Left renal cortex interstitium (tissue), 4 donors: ENCODE measurements around the gene TBX15. TPM values are rescaled to one million over a fixed set of nuclear protein-coding genes. Genes with fewer than 3 reads are reported as not detected.

Experiments used
- DNase-seq, 4 donors: peaks; one replicate each; pipeline ENCODE4 v3.0.0-alpha.2; 2013; ENCODE audit warnings: low read depth in 4 of 4, low spot score in 2 of 4, missing footprints in 1 of 4
- polyA plus RNA-seq, 4 donors: library from polyadenylated mRNA; unstranded; fragments of 120-200 nt; gene quantifications; one replicate each; pipeline ENCODE4 v1.2.1, GENCODE V29; 2013; ENCODE audit not compliant: insufficient read length in 4 of 4

Gene TBX15
- polyA plus RNA-seq, 4 donors, result 0.26 to 0.34 (median 0.30) TPM

- DNase-seq, result no peak
These were observed 87.3 kb downstream of the TBX15 start for GRCh38 chr1:118900643-118901440.

DNA sequence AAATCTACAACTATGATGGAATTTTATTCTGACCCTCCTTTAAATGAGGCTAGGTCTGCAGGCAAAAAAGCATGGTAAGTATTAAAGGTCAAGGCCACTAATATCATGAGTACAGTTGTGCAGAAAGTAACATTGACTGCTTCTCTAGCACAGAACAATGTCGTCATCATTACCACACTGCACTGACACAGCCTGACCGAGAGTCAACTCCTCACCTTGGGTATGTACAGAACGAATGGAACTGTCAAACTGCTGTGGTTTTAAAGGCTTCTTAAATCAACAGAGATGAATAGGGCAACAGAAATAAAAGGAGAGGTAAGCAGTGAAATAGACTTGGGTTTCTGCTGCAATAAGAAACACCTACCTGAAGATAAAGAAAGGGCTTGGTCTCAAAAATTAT, 88.8 kb downstream of the TBX15 start:
- no peak for DNase-seq

GRCh38 chr1:118898712-118899111, 89.4 kb downstream of the TBX15 start:
- DNase-seq, result no peak

DNA sequence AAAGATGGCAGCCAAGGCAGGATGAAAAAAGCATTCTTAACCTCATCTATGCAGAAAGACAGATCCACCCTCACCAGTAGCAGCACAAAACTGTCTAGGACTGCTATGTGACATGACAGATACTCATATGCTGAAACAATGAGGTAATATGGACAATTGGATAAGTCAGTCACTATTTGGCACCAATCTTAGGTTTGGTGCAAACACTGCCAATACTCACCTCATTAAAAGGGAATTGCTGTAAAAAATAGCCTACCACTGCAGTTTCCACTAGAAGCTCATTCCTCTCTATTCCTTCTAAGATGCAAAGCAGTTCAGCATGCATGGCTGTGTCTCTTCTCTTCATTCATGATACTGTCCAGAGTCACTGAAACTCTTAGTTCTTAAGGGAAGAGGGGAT, 91.7 kb downstream of the TBX15 start:
- no peak for DNase-seq

DNA sequence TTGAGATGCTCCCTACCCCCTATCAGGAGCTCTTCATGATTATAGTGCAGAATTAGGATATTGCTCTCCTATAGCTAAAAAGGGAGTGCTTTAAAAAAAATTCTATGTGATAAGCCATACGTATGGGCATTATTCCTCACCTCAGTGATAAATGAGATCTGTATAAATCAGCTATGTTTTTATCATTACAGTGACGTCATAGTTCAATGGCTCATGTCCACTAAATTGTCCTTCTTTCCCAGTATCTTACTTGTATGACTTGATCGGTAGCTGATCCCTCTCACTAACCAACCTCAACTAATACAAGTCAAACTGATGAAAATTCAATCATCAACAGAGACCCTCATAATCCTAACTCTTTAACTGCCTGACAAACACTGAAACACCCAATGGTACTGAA, 93.3 kb downstream of the TBX15 start:
- no peak for DNase-seq

DNA sequence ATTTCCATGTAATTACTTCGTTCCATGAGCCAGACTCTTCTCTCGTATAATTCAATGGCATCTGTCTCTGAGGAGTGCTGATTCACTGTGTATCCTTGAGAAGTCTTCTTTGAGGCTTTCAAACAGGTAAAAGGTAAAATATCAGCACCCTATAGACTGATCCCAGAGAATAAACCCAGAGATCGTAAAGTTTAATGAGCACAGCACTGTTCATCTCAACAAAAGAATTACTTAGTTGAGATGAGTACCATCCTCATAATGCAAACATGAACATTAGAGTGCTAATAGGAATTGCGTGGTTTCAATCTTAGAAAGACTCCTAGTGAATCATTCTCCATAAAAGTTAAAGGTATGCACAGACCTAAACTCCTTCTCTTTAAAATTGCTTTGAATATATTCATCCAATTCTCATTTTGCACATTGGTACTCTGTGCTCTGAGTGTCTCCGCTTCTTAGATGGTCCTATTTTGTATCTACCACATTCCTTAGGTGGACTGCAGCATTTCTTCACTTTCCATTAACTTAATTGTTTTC, 97.2 kb downstream of the TBX15 start:
- no peak for DNase-seq

DNA sequence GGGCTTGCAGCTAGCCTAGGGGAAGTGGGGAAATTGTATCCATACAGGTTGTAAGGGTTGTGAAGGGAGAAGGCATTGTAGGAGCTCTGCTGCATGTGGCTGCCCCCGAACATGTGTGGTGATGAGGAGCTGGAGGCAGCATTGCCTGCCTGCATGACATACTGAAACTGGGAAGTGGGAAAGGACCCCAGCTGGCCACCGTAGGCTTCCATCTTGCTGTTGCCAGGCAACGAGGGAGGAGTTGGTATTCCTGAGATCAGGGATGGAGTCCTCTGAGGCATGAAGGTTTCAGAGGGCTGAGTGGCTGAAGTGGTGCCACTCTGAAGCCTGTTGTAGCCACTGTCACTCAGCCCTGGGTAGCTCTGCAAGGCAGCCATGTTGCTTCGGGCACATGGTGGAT, 103.2 kb downstream of the TBX15 start:
- DNase-seq, result no peak

GRCh38 chr1:118881751-118882150, 106.4 kb downstream of the TBX15 start:
- no peak for DNase-seq

DNA sequence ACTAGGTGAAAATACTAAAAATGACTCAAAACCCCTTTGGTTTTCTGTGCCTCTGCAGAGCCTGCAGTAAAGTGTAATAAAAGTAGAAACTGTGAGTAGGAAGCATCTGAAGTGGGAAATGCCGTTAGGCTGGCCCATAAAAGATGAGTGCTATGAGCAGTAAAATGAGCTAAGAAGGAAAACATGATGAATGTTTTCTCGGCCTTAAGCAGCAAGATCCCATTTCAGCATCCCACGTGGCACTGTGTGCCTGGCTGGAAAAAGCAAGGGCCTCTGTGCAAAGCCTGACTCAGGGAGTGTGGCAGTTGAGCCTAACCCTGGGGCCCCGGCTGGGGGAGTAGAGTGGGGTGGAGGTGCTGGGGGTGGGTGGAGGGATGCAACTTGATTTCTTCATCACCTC, 109.5 kb downstream of the TBX15 start:
- no peak for DNase-seq

GRCh38 chr1:118877668-118878396, 110.3 kb downstream of the TBX15 start:
- no peak for DNase-seq

GRCh38 chr1:118871582-118872171, 116.5 kb downstream of the TBX15 start:
- DNase-seq, result no peak

DNA sequence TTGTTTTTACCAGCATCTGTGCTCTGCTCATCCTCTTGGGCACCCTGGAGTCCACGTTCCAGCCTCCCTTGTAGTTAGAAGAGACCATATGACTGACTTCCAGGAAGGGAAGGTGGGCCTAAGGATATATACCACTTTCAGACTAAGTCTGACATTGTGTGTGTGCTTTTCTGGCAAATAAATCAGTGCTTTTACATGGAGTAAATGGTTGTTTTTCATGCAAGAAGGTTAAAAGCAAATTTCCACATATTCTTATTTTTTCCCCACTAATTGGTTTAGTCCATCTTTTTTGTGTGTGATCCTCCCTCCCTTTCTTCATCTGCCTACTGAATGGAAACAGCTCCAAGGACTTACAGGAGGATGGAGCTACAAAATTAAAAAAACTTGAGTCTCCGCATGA, 119.8 kb downstream of the TBX15 start:
- DNase-seq, result no peak

DNA sequence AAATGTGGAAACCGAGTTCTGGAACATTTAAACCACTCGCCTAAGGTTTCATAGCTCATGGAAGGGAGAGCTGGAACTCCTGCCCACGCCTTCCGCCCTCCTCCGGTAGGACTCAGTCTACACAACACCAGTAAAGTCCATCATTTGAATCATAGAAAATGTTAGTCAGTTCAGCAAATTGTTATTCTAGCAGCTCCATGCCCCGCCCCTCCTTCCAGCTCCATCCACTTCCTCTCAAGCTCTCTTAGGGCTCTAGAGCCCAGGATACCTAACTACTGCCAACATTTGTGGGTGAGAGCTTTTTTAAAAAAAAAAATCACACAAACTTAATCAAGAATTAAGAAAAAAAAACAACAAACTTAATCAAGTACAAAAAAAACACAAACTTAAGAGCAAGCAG, 121.8 kb downstream of the TBX15 start:
- no peak for DNase-seq

DNA sequence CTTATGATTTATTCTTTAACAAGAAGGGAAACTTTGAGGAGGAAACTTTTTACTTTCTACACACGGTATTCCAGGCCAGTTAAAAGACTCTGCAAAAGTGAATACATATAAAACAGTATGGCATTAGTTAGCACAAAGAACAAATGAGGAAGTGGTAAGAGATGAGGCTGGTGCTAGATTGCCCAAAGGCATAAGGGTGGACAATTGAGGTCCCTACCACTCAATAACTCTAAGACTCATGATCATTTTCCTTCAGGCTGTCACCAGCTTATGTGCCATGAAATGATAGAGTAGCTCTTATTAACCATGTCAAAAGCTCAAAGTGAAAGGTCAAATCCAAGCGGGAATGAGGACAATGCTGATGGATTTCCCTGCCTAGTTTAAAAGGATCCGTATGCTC, 124.5 kb downstream of the TBX15 start:
- no peak for DNase-seq

DNA sequence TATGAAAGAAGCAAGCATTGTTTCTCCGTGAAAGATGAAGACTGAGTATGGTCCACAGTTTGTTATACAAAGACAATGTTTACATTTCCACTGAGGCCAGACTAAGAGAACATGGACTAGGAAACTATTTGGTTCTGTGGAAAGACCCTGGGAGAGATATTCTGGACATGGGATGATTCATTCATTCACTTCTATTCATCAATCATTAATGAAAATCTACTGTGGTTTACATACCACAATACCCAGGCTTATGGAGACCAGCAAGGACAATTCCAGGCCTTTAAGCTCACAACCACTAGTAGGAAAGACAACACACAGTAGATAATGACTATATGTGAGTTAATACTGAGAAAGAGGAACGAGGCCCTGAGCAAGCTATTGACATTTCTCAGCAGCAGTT, 125.4 kb downstream of the TBX15 start:
- no peak for DNase-seq

GRCh38 chr1:118861216-118861615, 126.9 kb downstream of the TBX15 start:
- DNase-seq, result no peak

- no peak for DNase-seq
These were observed 128.1 kb downstream of the TBX15 start for GRCh38 chr1:118859999-118860398.

DNA sequence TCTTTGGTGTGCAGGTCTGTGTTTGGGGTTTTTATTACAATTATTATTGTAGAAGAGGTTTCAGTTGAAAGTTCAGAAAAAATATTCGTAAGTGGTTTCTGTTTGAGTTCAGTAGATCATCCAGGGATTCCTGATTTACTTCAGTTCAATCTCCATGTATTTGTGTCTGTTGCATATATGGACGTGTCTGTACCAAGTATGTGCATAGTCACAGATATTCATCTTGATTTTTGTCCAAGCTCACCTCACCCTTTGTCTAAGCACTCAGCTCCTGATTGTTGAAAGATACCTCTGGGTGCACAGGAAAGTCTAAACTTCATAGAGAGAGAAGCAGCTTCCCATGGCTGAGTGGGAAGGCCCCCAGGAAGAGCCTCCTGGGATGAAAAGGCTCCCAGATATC, 141.7 kb downstream of the TBX15 start:
- DNase-seq, result no peak

DNA sequence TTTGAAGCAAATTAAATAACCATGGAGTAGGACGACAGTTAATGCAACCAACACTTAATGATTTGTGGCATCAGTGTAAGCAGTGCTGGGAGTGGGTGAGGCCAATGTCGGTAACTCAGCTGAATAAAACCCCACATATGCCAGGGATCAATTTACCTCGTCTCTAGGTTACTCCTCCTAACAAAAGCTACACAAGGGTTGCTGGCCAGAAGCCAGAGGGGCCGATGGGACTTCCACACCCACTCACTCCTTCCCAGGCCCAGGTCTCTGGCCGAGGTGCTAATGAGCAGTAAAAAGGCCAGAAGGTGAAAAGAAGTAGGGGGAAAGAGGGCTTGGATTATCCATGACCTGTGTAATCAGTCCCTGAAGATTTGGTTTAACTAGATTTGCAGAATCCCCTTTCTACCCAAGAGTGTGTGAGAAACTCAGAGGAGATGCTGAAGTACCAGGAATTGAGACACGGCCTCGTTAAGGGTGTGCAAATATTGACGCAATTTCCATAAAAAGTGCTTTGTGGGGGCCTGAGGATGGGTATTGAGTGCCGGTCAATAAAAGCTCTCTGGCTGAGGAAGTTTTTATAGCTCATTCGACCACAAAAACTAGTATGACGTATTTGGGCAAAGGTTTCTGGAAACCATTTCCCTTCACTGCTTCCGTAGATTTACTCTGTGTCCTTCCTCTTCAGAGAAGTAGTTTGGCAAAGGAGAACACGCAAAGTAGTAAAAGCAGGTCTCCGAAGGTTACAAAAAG, 145.5 kb downstream of the TBX15 start:
- DNase-seq, result peak in 2 of 4 donors; percentile 46 to 55

DNA sequence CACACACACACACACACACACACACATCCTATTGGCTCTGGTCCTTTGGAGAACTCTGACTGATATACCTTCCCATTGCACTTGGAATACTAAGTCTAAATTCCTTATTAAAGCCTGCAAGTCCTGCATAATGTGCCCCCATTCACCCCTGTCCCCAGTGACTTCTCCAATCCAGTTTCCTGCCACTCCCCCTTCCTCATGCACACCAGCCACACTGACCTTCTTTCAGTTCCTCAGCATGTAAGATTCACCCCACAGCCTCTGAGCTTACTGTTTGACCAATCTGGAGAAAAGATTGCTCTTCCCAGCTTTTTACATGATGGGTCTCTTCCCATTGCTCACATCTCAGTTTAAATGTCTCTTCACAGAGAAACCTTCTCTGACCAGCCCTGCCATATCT, 146.6 kb downstream of the TBX15 start:
- DNase-seq, result no peak
